Activated B cell treated with CpG ODN at 0.5 μM for 24 hours (primary cell): ENCODE results near the gene MTHFD1. TPM values are rescaled to one million over a fixed set of nuclear protein-coding genes. Genes with fewer than 3 reads are reported as not detected.

ENCODE experiments used
- ATAC-seq: fragments of 200-7000 bp; cut with Tn5 transposase; one replicate; pipeline ENCODE4 v1.10.0; 2021; ENCODE audit warnings: low read depth, mild to moderate bottlenecking, moderate library complexity
- CTCF ChIA-PET: fragments of 350-600 bp; sonication (Branson Sonifier 250); formaldehyde crosslinking; loops from one replicate; lab custom pipeline; 2021; ENCODE audit warnings: antibody characterized with exemption; lab: Charles Lee
- POLR2A ChIA-PET: fragments of 350-600 bp; sonication (Branson Sonifier 250); formaldehyde crosslinking; loops from one replicate; lab custom pipeline; 2021; ENCODE audit warnings: antibody characterized with exemption; lab: Charles Lee
- DNase-seq: peaks from one replicate; pipeline ENCODE4 v3.0.0; 2022
- H3K27ac Mint-ChIP-seq: one replicate; pipeline ENCODE4 v1.8.0; 2020; ENCODE audit warnings: mixed read lengths
- H3K27me3 Mint-ChIP-seq: one replicate; pipeline ENCODE4 v1.8.0; 2021; ENCODE audit warnings: mixed read lengths
- H3K36me3 Mint-ChIP-seq: one replicate; pipeline ENCODE4 v1.8.0; 2021; ENCODE audit warnings: low read depth, mixed read lengths
- H3K4me1 Mint-ChIP-seq: one replicate; pipeline ENCODE4 v1.8.0; 2021; ENCODE audit warnings: mixed read lengths
- H3K4me3 Mint-ChIP-seq: one replicate; pipeline ENCODE4 v1.8.0; 2020; ENCODE audit warnings: mild to moderate bottlenecking, mixed read lengths
- H3K9me3 Mint-ChIP-seq: one replicate; pipeline ENCODE4 v1.8.0; 2020; ENCODE audit warnings: mixed read lengths
- intact Hi-C: fragments of 100-400 bp; cut with micrococcal nuclease; formaldehyde crosslinking; loops from one replicate; pipeline ENCODE4 v1.15.1; 2024
- total RNA-seq: library from RNA; stranded (reverse); gene quantifications from 2 replicates; pipeline ENCODE4 v1.2.3, GENCODE V29; 2022
- TF ChIP-seq, protein P1 (sequence below): fragments of 200-600 bp; IDR thresholded peaks from one replicate; pipeline ENCODE4 v1.8.0; 2022; ENCODE audit warnings: antibody characterized with exemption, mild to moderate bottlenecking

MTHFD1 gene
- total RNA-seq, 1 donor from 2014 or later, result 98.4 TPM

DNA sequence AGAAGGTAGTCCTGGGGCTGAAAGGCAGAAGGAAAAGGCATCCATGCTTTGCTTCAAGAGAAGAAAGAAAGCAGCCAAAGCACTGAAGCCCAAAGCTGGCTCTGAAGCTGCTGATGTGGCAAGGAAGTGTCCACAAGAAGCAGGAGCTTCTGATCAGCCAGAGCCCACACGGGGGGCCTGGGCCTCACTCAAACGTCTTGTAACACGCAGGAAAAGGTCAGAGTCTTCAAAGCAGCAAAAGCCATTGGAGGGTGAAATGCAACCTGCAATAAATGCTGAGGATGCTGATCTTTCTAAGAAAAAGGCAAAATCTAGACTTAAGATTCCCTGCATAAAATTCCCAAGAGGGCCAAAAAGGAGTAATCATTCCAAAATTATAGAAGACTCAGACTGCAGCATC lies 80.3 kb downstream of the MTHFD1 start:
- ATAC-seq (no peak), DNase-seq (no peak)
- Mint-ChIP-seq H3K27me3 (no peaks in the 10 kb centered on the region), H3K36me3 (peaks cover 1% of the 10 kb centered on the region), H3K4me1 (peaks cover 40% of the 10 kb centered on the region), H3K4me3 (no peak overlapping the region), H3K9me3 (no peaks in the 10 kb centered on the region), H3K27ac (peak overlapping the region; percentile 55)
- POLR2A ChIA-PET, result no interaction called here
- TF ChIP-seq, protein P1, sequence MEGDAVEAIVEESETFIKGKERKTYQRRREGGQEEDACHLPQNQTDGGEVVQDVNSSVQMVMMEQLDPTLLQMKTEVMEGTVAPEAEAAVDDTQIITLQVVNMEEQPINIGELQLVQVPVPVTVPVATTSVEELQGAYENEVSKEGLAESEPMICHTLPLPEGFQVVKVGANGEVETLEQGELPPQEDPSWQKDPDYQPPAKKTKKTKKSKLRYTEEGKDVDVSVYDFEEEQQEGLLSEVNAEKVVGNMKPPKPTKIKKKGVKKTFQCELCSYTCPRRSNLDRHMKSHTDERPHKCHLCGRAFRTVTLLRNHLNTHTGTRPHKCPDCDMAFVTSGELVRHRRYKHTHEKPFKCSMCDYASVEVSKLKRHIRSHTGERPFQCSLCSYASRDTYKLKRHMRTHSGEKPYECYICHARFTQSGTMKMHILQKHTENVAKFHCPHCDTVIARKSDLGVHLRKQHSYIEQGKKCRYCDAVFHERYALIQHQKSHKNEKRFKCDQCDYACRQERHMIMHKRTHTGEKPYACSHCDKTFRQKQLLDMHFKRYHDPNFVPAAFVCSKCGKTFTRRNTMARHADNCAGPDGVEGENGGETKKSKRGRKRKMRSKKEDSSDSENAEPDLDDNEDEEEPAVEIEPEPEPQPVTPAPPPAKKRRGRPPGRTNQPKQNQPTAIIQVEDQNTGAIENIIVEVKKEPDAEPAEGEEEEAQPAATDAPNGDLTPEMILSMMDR, result no peak
- CTCF ChIA-PET, result interaction anchor here (3.2 kb wide), 1 partner anchor 38 kb away, joined by 16 read pairs; no protein-coding TSS in a partner anchor
- intact Hi-C loops, result loop anchor here (5.0 kb wide), 1 partner anchor 81 kb away; the partner anchor contains the start of gene MTHFD1

DNA sequence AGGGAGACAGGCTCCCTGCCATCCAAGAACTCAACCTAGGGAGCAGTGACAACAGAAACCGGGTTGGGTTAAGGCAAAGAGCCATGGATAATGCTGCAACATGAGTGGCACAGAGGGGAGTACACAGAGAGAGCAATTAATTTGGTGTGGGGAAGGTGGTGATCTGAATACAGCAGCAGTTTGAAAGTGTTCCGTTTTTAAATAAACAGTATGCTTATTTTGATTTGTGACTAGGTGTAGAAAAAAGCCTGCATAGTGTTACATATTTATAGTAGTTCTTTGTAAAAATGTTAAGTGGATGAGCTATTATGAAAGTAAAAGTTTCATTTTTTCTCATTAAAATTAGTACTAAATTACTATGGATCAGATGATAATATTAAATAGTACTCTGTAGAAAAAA lies 85.9 kb downstream of the MTHFD1 start:
- CTCF ChIA-PET, result interaction anchor here (7.4 kb wide), 1 partner anchor 42 kb away, joined by 148 read pairs; no protein-coding TSS in a partner anchor
- Mint-ChIP-seq H3K4me1 (peaks cover 7% of the 10 kb centered on the region), H3K9me3 (no peaks in the 10 kb centered on the region), H3K27ac (no peak overlapping the region), H3K27me3 (no peaks in the 10 kb centered on the region), H3K36me3 (peaks cover 3% of the 10 kb centered on the region), H3K4me3 (no peak overlapping the region)
- POLR2A ChIA-PET, result no interaction called here
- ATAC-seq (no peak), DNase-seq (no peak)
- TF ChIP-seq, protein P1, result no peak
- intact Hi-C loops, result loop anchor here (10.0 kb wide), 1 partner anchor 309 kb away; no protein-coding TSS in a partner anchor

DNA sequence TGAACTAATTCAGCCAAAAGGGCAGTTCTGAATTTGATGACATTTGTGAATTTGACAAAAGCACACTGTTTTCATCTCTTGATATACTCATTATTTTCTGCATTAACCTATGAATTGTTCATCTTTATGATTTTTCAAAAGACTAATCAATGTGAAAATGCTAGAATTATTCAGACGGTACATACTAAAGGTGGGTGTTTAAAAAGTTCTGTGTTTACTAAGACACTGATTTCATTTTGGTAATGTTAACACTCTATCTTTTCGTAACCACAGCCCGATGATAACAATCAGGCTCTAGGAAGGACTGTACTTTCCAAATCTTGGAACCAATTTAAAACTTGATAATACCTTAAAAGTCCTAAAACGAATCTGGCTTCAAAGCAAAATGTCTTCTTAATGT lies 86.5 kb downstream of the MTHFD1 start:
- Mint-ChIP-seq H3K4me3 (no peak overlapping the region), H3K27ac (no peak overlapping the region), H3K4me1 (peaks cover 7% of the 10 kb centered on the region), H3K9me3 (no peaks in the 10 kb centered on the region), H3K27me3 (no peaks in the 10 kb centered on the region), H3K36me3 (peaks cover 5% of the 10 kb centered on the region)
- no peak for DNase-seq
- ATAC-seq, result no peak
- intact Hi-C loops, result loop anchor here (10.0 kb wide), 1 partner anchor 310 kb away; no protein-coding TSS in a partner anchor
- CTCF ChIA-PET, result interaction anchor here (7.4 kb wide), 1 partner anchor 43 kb away, joined by 148 read pairs; no protein-coding TSS in a partner anchor
- TF ChIP-seq, protein P1, result no peak
- POLR2A ChIA-PET, result no interaction called here

DNA sequence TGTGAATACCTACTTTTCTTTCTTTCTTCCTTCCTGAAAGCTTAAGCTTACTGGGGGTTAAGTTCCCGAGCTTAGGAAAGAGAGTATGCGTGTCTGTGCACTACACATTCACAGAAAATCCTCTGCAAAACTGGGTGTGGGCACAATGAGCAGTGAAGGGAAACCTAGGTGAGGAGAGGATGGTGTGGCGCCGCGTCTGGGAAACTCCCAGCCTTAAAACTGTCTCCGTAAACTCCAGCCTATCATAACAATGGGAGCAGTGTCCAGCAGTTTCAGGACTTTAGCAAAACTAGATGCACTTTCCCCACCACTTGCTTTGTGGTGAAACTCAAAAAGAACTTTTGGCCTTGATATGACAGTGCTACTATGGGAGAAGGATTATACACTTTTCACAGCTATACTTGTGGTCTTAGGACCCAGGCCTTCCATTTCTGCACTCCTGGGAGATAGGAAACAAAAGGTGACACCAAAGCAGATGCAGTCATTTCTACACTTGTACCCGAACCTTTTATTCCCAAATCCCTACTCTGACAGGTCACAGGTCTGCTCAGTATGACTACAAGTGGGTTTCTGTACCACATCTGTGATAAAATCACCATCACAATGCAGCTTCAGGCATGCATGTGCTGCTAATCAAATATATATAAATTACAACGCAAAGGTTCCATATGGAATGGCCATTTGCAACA lies 87.6 kb downstream of the MTHFD1 start:
- no peak overlapping the region for H3K27ac Mint-ChIP-seq
- H3K36me3 Mint-ChIP-seq, result peaks cover 9% of the 10 kb centered on the region
- DNase-seq (no peak), ATAC-seq (no peak)
- H3K4me3 Mint-ChIP-seq, result no peak overlapping the region
- CTCF ChIA-PET, result interaction anchor here (0.8 to 7.4 kb wide), 3 partner anchors 18 to 132 kb away, joined by 5 to 148 read pairs (median 8); no protein-coding TSS in a partner anchor
- H3K9me3 Mint-ChIP-seq, result no peaks in the 10 kb centered on the region
- peaks cover 7% of the 10 kb centered on the region for H3K4me1 Mint-ChIP-seq
- TF ChIP-seq, protein P1, result no peak
- POLR2A ChIA-PET, result interaction anchor here (0.8 kb wide), 1 partner anchor 28 kb away, joined by 3 read pairs; the partner anchor contains the start of gene ZBTB25
- H3K27me3 Mint-ChIP-seq, result no peaks in the 10 kb centered on the region
- intact Hi-C loops, result loop anchor here (10.0 kb wide), 1 partner anchor 311 kb away; no protein-coding TSS in a partner anchor

DNA sequence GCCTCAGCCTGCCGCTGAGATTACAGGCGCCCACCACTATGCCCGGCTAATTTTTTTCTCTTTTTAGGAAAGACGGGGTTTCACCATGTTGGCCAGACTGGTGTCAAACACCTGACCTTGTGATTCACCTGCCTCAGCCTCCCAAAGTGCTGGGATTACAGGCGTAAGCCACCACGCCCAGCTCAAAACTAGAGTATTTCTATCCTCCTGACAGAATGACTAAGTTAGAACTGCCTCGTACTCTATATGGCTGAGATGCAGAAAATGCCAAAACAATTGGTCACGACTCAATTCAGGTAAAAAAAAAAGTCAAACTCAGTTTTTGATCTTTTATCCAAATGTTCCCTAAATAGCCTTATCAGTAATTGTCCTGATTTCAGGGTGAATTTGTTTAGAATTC lies 88.3 kb downstream of the MTHFD1 start:
- H3K27me3 Mint-ChIP-seq, result no peaks in the 10 kb centered on the region
- peaks cover 7% of the 10 kb centered on the region for H3K4me1 Mint-ChIP-seq
- CTCF ChIA-PET, result interaction anchor here (0.8 to 7.4 kb wide), 4 partner anchors 17 to 133 kb away, joined by 5 to 148 read pairs (median 38); no protein-coding TSS in a partner anchor
- H3K4me3 Mint-ChIP-seq, result no peak overlapping the region
- H3K27ac Mint-ChIP-seq, result peak overlapping the region; percentile 41
- ATAC-seq (no peak), DNase-seq (no peak)
- TF ChIP-seq, protein P1, result no peak
- H3K36me3 Mint-ChIP-seq, result peaks cover 12% of the 10 kb centered on the region
- no peaks in the 10 kb centered on the region for H3K9me3 Mint-ChIP-seq
- intact Hi-C loops, result loop anchor here (10.0 kb wide), 1 partner anchor 312 kb away; no protein-coding TSS in a partner anchor
- POLR2A ChIA-PET, result interaction anchor here (0.8 kb wide), 1 partner anchor 27 kb away, joined by 3 read pairs; the partner anchor contains the start of gene ZBTB25
